ENCODE data around the gene SYT1.

The SYT1 gene

DNA sequence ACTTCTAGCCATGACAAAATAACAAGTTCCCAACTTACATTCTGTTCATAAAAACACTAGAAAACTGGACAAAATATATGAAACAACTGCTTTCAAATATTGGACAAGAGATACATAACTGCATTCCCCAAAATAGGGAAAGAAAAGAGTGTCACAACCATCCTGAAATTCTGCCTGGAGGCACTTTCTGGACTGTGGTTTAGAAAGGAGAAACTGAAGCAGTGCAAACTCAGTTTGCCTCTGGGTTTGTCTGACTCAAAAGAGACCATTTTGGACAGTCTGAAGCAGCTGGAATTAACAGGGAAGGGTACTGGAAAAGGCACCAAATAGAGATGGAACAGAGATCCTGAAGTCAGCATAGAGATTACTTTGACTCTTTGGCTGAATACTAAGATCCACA is 11.3 kb upstream of the SYT1 start:
- H3K27me3 ChIP-seq (replicated peaks) = no peaks in the 10 kb centered on the region

DNA sequence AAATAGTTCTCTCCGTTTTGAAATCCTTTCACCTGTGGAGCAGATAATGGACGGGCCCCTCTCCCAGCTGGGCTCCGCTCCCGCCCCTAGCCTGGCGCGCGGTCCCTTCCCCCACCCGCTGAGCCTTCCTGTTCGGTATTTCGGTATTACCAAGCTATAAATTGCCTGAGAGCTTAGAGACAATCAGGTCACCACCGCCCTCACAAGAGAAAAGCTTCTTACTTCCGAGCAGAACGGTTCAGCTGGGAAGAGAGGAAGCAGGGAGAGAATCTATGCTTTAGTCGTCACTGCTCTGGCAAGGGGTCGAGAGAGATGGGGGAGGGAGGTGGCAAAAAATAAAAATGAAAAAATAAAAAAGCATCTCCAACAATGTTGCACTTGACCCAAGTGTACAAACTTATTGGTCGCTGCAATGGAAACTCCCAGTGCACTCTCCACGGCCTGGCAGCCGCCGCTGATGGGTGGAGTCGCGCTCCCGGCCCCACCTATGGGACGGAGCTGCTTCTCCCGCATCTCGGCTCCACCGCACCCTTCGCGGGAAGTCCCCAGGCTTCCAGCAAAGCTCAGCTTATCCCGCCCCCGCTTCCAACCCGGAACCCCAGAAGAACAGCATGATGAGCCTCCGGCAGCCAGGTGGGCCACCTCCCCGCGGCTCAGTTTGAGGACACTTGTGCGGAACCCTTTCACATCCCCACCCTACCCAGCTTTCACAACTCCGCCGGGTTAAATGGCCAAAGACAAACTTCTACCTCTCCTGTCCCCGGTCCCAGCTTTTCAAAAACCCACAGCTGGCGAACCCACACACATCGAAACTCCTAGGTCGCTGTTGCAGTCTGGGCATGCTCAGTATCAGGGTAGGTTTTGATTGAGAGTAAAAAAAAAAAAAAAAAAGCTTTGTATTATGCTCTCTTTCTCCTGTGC is 832 bp upstream of the SYT1 start:
- Histone ChIP-seq H3K27me3 (replicated peaks) (no peaks in the 10 kb centered on the region), H3K27ac (peak overlapping the region; percentile 54)

More for the DNA sequence above, 11.3 kb upstream of the SYT1 start:
- Histone ChIP-seq H3K36me3 (replicated peaks) (no peaks in the 10 kb centered on the region), H3K4me3 (ENCODE audit: low read depth, low read length) (no peak overlapping the region), H3K27ac (no peak overlapping the region)
- TF ChIP-seq, protein P1, sequence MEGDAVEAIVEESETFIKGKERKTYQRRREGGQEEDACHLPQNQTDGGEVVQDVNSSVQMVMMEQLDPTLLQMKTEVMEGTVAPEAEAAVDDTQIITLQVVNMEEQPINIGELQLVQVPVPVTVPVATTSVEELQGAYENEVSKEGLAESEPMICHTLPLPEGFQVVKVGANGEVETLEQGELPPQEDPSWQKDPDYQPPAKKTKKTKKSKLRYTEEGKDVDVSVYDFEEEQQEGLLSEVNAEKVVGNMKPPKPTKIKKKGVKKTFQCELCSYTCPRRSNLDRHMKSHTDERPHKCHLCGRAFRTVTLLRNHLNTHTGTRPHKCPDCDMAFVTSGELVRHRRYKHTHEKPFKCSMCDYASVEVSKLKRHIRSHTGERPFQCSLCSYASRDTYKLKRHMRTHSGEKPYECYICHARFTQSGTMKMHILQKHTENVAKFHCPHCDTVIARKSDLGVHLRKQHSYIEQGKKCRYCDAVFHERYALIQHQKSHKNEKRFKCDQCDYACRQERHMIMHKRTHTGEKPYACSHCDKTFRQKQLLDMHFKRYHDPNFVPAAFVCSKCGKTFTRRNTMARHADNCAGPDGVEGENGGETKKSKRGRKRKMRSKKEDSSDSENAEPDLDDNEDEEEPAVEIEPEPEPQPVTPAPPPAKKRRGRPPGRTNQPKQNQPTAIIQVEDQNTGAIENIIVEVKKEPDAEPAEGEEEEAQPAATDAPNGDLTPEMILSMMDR (IDR thresholded peaks at IDR 0.05; ENCODE audit: low read depth, low read length, missing control alignments) = no peak
- in situ Hi-C loops (cut with HindIII; ENCODE audit: low pct_ligation_motif_present, low sequenced_read_pairs) = no loop called here
- DNase-seq = no peak

DNA sequence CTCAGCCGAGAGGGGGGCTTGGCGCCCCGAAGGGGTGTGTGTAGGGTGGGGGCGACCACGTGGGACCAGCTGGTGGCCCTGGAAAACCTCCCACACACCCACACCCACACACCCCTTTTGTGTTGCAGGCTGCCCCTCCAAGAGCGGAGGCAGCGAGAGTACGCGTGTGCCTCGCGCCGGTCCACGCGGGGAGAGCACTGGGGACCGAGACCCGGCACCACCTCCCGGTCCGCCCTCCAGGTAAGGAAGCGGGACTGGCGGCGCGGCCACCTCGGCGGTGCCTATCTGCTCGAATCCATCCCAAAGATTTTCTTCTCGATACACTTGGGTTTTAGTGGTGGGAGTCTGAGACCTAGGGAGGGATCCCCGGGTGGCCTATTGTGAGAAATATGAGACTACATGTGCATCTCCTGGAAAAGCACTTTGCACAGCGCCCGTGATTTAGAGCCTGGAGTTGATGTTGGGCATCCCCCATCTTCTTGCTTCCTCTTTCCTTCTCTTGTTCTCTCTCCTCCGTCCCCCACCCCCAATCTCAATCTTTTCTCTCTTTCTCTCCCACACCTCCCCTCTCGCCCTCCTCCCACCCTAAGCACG is 393 bp downstream of the SYT1 start:
- in situ Hi-C loops (cut with HindIII; ENCODE audit: low pct_ligation_motif_present, low sequenced_read_pairs) = no loop called here
- Histone ChIP-seq H3K4me3 (ENCODE audit: low read depth, low read length) (peak overlapping the region; percentile 85), H3K27ac (no peak overlapping the region), H3K36me3 (replicated peaks) (no peaks in the 10 kb centered on the region), H3K27me3 (replicated peaks) (no peaks in the 10 kb centered on the region)
- TF ChIP-seq, protein P1 (IDR thresholded peaks at IDR 0.05; ENCODE audit: low read depth, low read length, missing control alignments) = no peak
- DNase-seq = no peak

More for the DNA sequence above, 832 bp upstream of the SYT1 start:
- DNase-seq = peak; percentile 51
- in situ Hi-C loops (cut with HindIII; ENCODE audit: low pct_ligation_motif_present, low sequenced_read_pairs) = no loop called here
- H3K4me3 ChIP-seq (ENCODE audit: low read depth, low read length) = peak overlapping the region; percentile 85
- no peaks in the 10 kb centered on the region for H3K36me3 ChIP-seq (replicated peaks)
- TF ChIP-seq, protein P1 (IDR thresholded peaks at IDR 0.05; ENCODE audit: low read depth, low read length, missing control alignments) = no peak

DNA sequence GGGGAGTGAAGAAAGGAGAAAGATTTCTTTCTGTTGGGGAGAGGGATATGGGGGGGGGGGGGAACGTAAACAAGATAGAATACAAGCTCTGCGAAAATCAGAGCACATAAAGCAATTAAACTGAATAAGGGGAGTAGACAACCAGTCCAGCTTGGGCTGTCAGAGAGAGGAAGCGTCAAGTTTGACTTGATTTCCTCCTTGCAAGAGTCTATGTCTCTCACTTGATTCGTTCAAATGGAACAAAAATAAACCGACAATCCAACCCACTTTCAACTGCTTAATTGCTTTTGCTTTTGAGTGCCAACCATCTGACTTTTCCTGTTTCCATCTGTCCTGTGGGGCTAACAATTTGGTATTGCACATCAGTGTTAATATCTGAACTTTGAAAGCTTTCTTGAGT is 942 bp downstream of the SYT1 start:
- no peaks in the 10 kb centered on the region for H3K27me3 ChIP-seq (replicated peaks)
- peak overlapping the region; percentile 85 for H3K4me3 ChIP-seq (ENCODE audit: low read depth, low read length)
- no peak overlapping the region for H3K27ac ChIP-seq
- H3K36me3 ChIP-seq (replicated peaks) = no peaks in the 10 kb centered on the region
- in situ Hi-C loops (cut with HindIII; ENCODE audit: low pct_ligation_motif_present, low sequenced_read_pairs) = no loop called here
- TF ChIP-seq, protein P1 (IDR thresholded peaks at IDR 0.05; ENCODE audit: low read depth, low read length, missing control alignments) = no peak
- no peak for DNase-seq

DNA sequence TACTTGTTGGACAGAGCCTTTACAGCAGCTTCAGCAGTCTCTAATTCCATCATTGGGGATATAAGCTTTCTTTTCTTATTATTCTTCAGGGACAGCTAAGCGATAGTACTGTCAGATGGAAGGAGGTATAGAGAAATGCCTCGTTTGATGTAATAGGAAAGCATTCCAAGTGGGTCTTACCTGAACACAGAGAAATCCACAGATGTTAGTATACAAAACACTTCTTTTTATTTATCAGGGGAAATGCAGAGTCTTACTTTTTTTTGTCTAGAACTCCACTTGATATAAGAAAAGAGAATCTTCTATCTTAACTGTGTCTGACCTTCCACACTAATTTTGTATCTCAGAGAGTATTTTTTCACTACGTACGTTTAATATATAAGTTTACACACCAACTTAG is 1.9 kb downstream of the SYT1 start:
- in situ Hi-C loops (cut with HindIII; ENCODE audit: low pct_ligation_motif_present, low sequenced_read_pairs) = no loop called here
- no peak overlapping the region for H3K27ac ChIP-seq
- DNase-seq = no peak
- no peaks in the 10 kb centered on the region for H3K36me3 ChIP-seq (replicated peaks)
- no peak overlapping the region for H3K4me3 ChIP-seq (ENCODE audit: low read depth, low read length)
- H3K27me3 ChIP-seq (replicated peaks) = no peaks in the 10 kb centered on the region
- TF ChIP-seq, protein P1 (IDR thresholded peaks at IDR 0.05; ENCODE audit: low read depth, low read length, missing control alignments) = no peak
